ENCODE results near the gene GNPTG. TPM values are rescaled to one million over a fixed set of nuclear protein-coding genes. Genes with fewer than 3 reads are reported as not detected.

The GNPTG gene
- total RNA-seq, 1 experiment from 2014 or later = 29.4 TPM

DNA sequence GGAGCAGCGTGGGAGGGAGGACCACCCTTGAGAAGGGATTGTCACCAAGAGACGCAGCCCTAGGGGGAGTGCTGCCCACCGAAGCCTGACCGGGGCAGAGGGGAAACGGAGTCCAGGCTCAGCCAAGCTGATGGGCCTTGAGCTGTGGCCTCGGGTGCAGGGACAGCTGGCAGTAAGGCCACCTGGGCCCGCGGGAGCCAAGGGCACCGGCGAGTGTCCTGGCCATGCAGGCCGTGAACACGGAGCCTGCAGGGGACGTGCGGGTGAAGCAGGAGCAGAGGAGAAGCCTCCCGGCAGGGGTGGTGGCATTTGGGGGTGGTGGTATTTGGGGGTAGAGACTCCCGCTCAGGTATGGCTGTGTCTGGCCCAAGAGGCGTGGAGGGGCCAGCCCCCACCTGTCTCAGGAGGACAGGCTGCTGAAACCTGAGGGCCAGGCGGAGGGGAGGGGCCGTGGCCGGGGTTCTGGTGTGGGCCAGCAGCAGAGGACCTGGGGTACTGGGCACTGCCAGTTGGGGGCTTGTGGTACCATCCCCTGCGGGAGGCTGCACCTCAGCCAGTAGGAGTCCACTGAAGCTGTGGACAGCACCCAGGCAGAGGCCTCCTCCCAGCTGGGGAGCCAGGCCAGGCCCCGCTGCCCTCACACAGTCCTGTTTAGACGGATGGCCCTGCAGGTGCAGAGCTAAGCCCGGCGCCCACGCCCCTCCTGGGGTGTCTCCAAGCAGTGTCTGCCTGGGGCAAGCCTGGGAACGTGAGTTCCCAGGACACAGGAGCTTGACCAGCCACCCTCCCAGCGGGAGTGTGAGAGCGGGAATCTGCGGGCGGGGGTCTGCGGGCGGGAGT lies 4.5 kb downstream of the GNPTG start:
- H3K79me2 ChIP-seq (ENCODE audit: insufficient read depth, low read length) = peaks cover 2% of the 10 kb centered on the region; the same call in 1 of the 2 replicates
- TF ChIP-seq, protein P1, sequence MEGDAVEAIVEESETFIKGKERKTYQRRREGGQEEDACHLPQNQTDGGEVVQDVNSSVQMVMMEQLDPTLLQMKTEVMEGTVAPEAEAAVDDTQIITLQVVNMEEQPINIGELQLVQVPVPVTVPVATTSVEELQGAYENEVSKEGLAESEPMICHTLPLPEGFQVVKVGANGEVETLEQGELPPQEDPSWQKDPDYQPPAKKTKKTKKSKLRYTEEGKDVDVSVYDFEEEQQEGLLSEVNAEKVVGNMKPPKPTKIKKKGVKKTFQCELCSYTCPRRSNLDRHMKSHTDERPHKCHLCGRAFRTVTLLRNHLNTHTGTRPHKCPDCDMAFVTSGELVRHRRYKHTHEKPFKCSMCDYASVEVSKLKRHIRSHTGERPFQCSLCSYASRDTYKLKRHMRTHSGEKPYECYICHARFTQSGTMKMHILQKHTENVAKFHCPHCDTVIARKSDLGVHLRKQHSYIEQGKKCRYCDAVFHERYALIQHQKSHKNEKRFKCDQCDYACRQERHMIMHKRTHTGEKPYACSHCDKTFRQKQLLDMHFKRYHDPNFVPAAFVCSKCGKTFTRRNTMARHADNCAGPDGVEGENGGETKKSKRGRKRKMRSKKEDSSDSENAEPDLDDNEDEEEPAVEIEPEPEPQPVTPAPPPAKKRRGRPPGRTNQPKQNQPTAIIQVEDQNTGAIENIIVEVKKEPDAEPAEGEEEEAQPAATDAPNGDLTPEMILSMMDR (conservative IDR thresholded peaks at IDR 0.05) = no peak
- H3K23me2 ChIP-seq (ENCODE audit: insufficient read length, low read depth, low read length, poor library complexity, severe bottlenecking) = peaks cover 3% of the 10 kb centered on the region
- H2AFZ ChIP-seq (ENCODE audit: low read length) = no peak overlapping the region
- no peak overlapping the region for H4K8ac ChIP-seq (replicated peaks; ENCODE audit: insufficient read length, low read depth, low read length)
- no peak overlapping the region for H3K27ac ChIP-seq (ENCODE audit: insufficient read length, low read depth, low read length)
- H2BK20ac ChIP-seq (ENCODE audit: low read depth, low read length, poor library complexity, severe bottlenecking) = no peak overlapping the region
- no peaks in the 10 kb centered on the region for H3K9me3 ChIP-seq (ENCODE audit: control insufficient read depth, low read depth, low read length)
- Mint-ChIP-seq H3K4me3 (no peak overlapping the region), H3K9me3 (no peaks in the 10 kb centered on the region; a peak in 1 of 5 replicates), H3K27me3 (ENCODE audit: low read depth) (no peaks in the 10 kb centered on the region), H3K4me1 (peaks cover 4 to 9% of the 10 kb centered on the region in 2 experiments), H3K36me3 (ENCODE audit: insufficient read depth in 1 of 3, low read depth in 3 of 3) (peaks cover 2 to 10% (median 4%) of the 10 kb centered on the region in 3 experiments; a peak in 4 of 7 replicates), H3K27ac (no peak overlapping the region; a peak in 1 of 7 replicates)
- DNase-seq = no peak
- no peaks in the 10 kb centered on the region for H3K79me1 ChIP-seq (ENCODE audit: insufficient read depth, low read depth, low read length, poor library complexity, severe bottlenecking)
- no peak overlapping the region; the same call in 1 of the 2 replicates for H3K14ac ChIP-seq (ENCODE audit: insufficient read depth, low read length)
- no peak overlapping the region for H2BK120ac ChIP-seq (ENCODE audit: low read depth, low read length, poor library complexity, severe bottlenecking)
- H2AK5ac ChIP-seq (ENCODE audit: insufficient read length, low read length) = no peak overlapping the region
- no peak overlapping the region for H3K4me2 ChIP-seq (ENCODE audit: insufficient read depth, insufficient read length, low read length)
- no peak overlapping the region for H3K23ac ChIP-seq (ENCODE audit: insufficient read length, low read depth, low read length)
- H3K27me3 ChIP-seq (ENCODE audit: insufficient read depth, low read length) = no peaks in the 10 kb centered on the region
- no peak overlapping the region for H3K56ac ChIP-seq (ENCODE audit: insufficient read length, low read depth, low read length)
- no CpG with 5 or more reads among the region's 33 CpGs for WGBS (ENCODE audit: extremely low coverage, insufficient read length, low lambda C conversion rate)
- H2BK5ac ChIP-seq (ENCODE audit: insufficient read length, low read length) = no peak overlapping the region
- H4K5ac ChIP-seq (ENCODE audit: insufficient read length, low read depth, low read length) = no peak overlapping the region
- no peaks in the 10 kb centered on the region for H3K4me1 ChIP-seq (ENCODE audit: insufficient read depth, low read length)
- H4K91ac ChIP-seq (ENCODE audit: insufficient read length, low read depth, low read length) = no peak overlapping the region
- no peak overlapping the region for H2BK12ac ChIP-seq (ENCODE audit: insufficient read length, low read depth, low read length)
- no peak overlapping the region for H3K18ac ChIP-seq (ENCODE audit: insufficient read length, low read depth, low read length)
- H3T11ph ChIP-seq (ENCODE audit: low read length) = no peak overlapping the region
- no peak overlapping the region for H2BK15ac ChIP-seq (ENCODE audit: low read depth, low read length)
- H3K9ac ChIP-seq (ENCODE audit: extremely low read depth, insufficient read length, low read length) = no peak overlapping the region
- H4K20me1 ChIP-seq (ENCODE audit: control insufficient read depth, insufficient read depth, insufficient read length) = no peaks in the 10 kb centered on the region
- no peak overlapping the region for H3K4ac ChIP-seq (ENCODE audit: low read depth, low read length)
